NB4 (cell line): ENCODE measurements around the gene IFT80.

ENCODE experiments used
- CTCF ChIP-seq: IDR thresholded peaks from one replicate; pipeline ENCODE4 v1.5.1; 2012; ENCODE audit warnings: low read depth, low read length
- MAX ChIP-seq: IDR thresholded peaks from 2 replicates; pipeline ENCODE4 v1.6.1; 2011; ENCODE audit warnings: low read depth, low read length
- MYC ChIP-seq: IDR thresholded peaks from 2 replicates; pipeline ENCODE4 v1.6.1; 2011; ENCODE audit warnings: low read depth, low read length
- POLR2A ChIP-seq: IDR thresholded peaks from 2 replicates; pipeline ENCODE4 v1.6.1; 2011; ENCODE audit warnings: mild to moderate bottlenecking; ENCODE audit not compliant: insufficient read length; ENCODE audit errors: extremely low read depth

- TF ChIP-seq POLR2A (no peak), CTCF (no peak), MAX (no peak), MYC (no peak)
Observed at GRCh38 chr3:160379628-160380214, 19.3 kb downstream of the IFT80 start.
